GM12878 (cell line): ENCODE measurements around the gene CYP2S1. TPM values are rescaled to one million over a fixed set of nuclear protein-coding genes. Genes with fewer than 3 reads are reported as not detected.

ENCODE experiments used
- ATAC-seq: fragments of 200-7000 bp; cut with Tn5 transposase; 3 replicates; pipeline ENCODE4 v1.9.1; 2020; ENCODE audit warnings: mild to moderate bottlenecking, moderate library complexity
- BruUV-seq: library from RNA; stranded (reverse); fragments of 400-500 nt; replicated peaks from 2 replicates; lab custom pipeline; 2021; lab: Mats Ljungman, UMichigan
- CTCF ChIA-PET: fragments of 300-600 bp; sonication (Branson Sonifier 250); formaldehyde crosslinking; extraction: SDS; loops from one replicate; lab custom pipeline; 2021; ENCODE audit warnings: inconsistent platforms; lab: Yijun Ruan, JAX
- POLR2A ChIA-PET: fragments of 350-600 bp; formaldehyde crosslinking; extraction: SDS; loops from one replicate; lab custom pipeline; 2021; ENCODE audit warnings: inconsistent platforms; lab: Charles Lee
- RAD21 ChIA-PET: fragments of 300-600 bp; sonication (Branson Sonifier 250); formaldehyde crosslinking; loops from one replicate; lab custom pipeline; 2023; ENCODE audit warnings: antibody characterized with exemption; ENCODE audit not compliant: unreplicated experiment; lab: Charles Lee
- SMC1A ChIA-PET: fragments of 300-600 bp; sonication (Branson Sonifier 250); formaldehyde crosslinking; loops from one replicate; lab custom pipeline; 2023; ENCODE audit not compliant: unreplicated experiment, uncharacterized antibody; lab: Charles Lee
- DNase-seq: peaks from one replicate; pipeline ENCODE4 v3.0.0-alpha.2; 2011; ENCODE audit warnings: low read depth, low spot score
- FAIRE-seq: peaks from 3 replicates; lab custom pipeline; 2011; peaks lifted over from hg19 to GRCh38; lab: Jason Lieb, UNC
- H2AFZ ChIP-seq: 2 replicates; pipeline ENCODE4 v1.6.0; 2011; ENCODE audit warnings: low read depth, low read length, control low read depth; ENCODE audit not compliant: control insufficient read depth
- H3K27ac ChIP-seq: 2 replicates; pipeline ENCODE4 v1.5.1; 2011; ENCODE audit warnings: control low read depth; ENCODE audit not compliant: control insufficient read depth, insufficient read depth
- H3K27me3 ChIP-seq, 2 experiments: replicated peaks in 1 of 2; 2 replicates each; pipeline versions ENCODE4 v1.6.0 to v1.6.1; 2011; ENCODE audit warnings: low read length in 1 of 2; ENCODE audit not compliant: control insufficient read depth in 2 of 2, insufficient read depth in 2 of 2
- H3K36me3 ChIP-seq, 2 experiments: 2 replicates each; pipeline ENCODE4 v1.5.1; 2011; ENCODE audit warnings: low read length in 1 of 2; ENCODE audit not compliant: control insufficient read depth in 2 of 2, insufficient read depth in 2 of 2
- H3K4me1 ChIP-seq: 2 replicates; pipeline ENCODE4 v1.6.1; 2011; ENCODE audit warnings: mild to moderate bottlenecking, low read length, moderate library complexity, mixed read lengths; ENCODE audit not compliant: control insufficient read depth, insufficient read depth
- H3K4me2 ChIP-seq: 2 replicates; pipeline ENCODE4 v1.6.0; 2011; ENCODE audit warnings: control low read depth; ENCODE audit not compliant: control insufficient read depth, insufficient read depth
- H3K4me3 ChIP-seq: fragments of 200-600 bp; sonication (generic); 2 replicates; pipeline ENCODE4 v1.5.1; 2016
- H3K79me2 ChIP-seq: 2 replicates; pipeline ENCODE4 v1.6.0; 2011; ENCODE audit warnings: low read length; ENCODE audit not compliant: control insufficient read depth, insufficient read depth
- H3K9ac ChIP-seq: 2 replicates; pipeline ENCODE4 v1.8.0; 2011; ENCODE audit warnings: low read length, control low read depth, mixed read lengths; ENCODE audit not compliant: control insufficient read depth, insufficient read depth
- H3K9me3 ChIP-seq: replicated peaks from 3 replicates; pipeline ENCODE4 v1.5.1; 2011; ENCODE audit warnings: mild to moderate bottlenecking, low read length; ENCODE audit not compliant: control insufficient read depth, insufficient read depth
- H4K20me1 ChIP-seq: 2 replicates; pipeline ENCODE4 v1.6.0; 2011; ENCODE audit not compliant: control insufficient read depth, insufficient read depth
- CBFB ChIP-seq: IDR thresholded peaks from 2 replicates; pipeline ENCODE4 v1.6.1; 2016; ENCODE audit warnings: antibody characterized with exemption, low read depth
- CEBPB ChIP-seq, 2 experiments: fragments of 150-350 bp in 1 of 2; IDR thresholded peaks; 2 replicates each; pipeline ENCODE4 v1.6.1; 2012 to 2014; ENCODE audit warnings: low read depth in 2 of 2, low read length in 2 of 2, borderline replicate concordance in 1 of 2, inconsistent platforms in 1 of 2
- HDGF ChIP-seq: fragments of 450-650 bp; IDR thresholded peaks from 2 replicates; pipeline ENCODE4 v1.6.1; 2016; ENCODE audit warnings: antibody characterized with exemption
- KLF5 ChIP-seq: fragments of 450-650 bp; IDR thresholded peaks from 2 replicates; pipeline ENCODE4 v1.6.1; 2014; ENCODE audit warnings: mild to moderate bottlenecking; ENCODE audit not compliant: partially characterized antibody
- NR2C2 ChIP-seq: IDR thresholded peaks from 2 replicates; pipeline ENCODE4 v1.6.1; 2011; ENCODE audit warnings: borderline replicate concordance, low read depth; ENCODE audit not compliant: control insufficient read depth, insufficient read length
- POLR2AphosphoS2 ChIP-seq: IDR thresholded peaks from 2 replicates; pipeline ENCODE4 v1.6.1; 2011; ENCODE audit warnings: low read depth, mild to moderate bottlenecking, low read length, improper control_type of control experiment, moderate library complexity
- SREBF1 ChIP-seq: IDR thresholded peaks from 2 replicates; pipeline ENCODE4 v1.6.1; 2012; ENCODE audit warnings: mild to moderate bottlenecking, low read length
- ZNF217 ChIP-seq: fragments of 450-650 bp; IDR thresholded peaks from 2 replicates; pipeline ENCODE4 v1.6.1; 2017; ENCODE audit warnings: antibody characterized with exemption, mild to moderate bottlenecking
- WGBS: methylation state at CpG from one replicate; pipeline ENCODE4 v1.1.6; 2016; ENCODE audit warnings: low lambda C conversion rate; ENCODE audit not compliant: insufficient replicate concordance, insufficient coverage; ENCODE audit errors: missing lambda C conversion rate; 5-methylcytosine and 5-hydroxymethylcytosine counted together
- in situ Hi-C: fragments of 300-500 bp; cut with MboI; formaldehyde crosslinking; loops from 9 replicates; pipeline ENCODE4 v1.14.3; 2018; ENCODE audit warnings: mixed read lengths
- intact Hi-C: fragments of 100-400 bp; cut with micrococcal nuclease; formaldehyde crosslinking; loops from one replicate; pipeline ENCODE4 v1.14.2; 2022; ENCODE audit not compliant: unreplicated experiment
- polyA plus RNA-seq, 11 experiments: library from polyadenylated mRNA; depleted of rRNA in 4 of 11; unstranded in 6 of 11; stranded (reverse) in 5 of 11; fragments of >200 nt; fragmentation: Nextera tagmentation in 4 of 11; fragmentation: Illumina TruSeq in 1 of 11; extraction: Ambion mirVana in 4 of 11; extraction: Trizol in 1 of 11; gene quantifications; 1 replicate in 1 of 11; 2 replicates in 10 of 11; pipeline versions ENCODE4 v1.2.1 to v1.2.3, GENCODE V29; 2011 to 2016; ENCODE audit warnings: inconsistent platforms in 2 of 11, missing spikeins in 2 of 11, low read depth in 1 of 11
- total RNA-seq, 4 experiments: library from RNA; depleted of rRNA in 3 of 4; stranded (reverse); fragments of >200 nt in 3 of 4; fragmentation: Illumina TruSeq in 1 of 4; extraction: Trizol in 1 of 4; gene quantifications; 2 replicates each; pipeline versions ENCODE4 v1.2.1 to v1.2.3, GENCODE V29; 2013 to 2021
- TF ChIP-seq, protein P1 (sequence below): IDR thresholded peaks from 2 replicates; pipeline ENCODE4 v1.6.1; 2011; ENCODE audit warnings: borderline replicate concordance, low read depth, mild to moderate bottlenecking, moderate library complexity, mixed read lengths, low read length; ENCODE audit not compliant: insufficient read depth; ENCODE audit errors: extremely low read length
- TF ChIP-seq, protein P2 (sequence below): IDR thresholded peaks from 2 replicates; pipeline ENCODE4 v1.6.1; 2012; ENCODE audit warnings: low read depth, low read length, improper control_type of control experiment
- TF ChIP-seq, protein P3 (sequence below): fragments of 450-650 bp; IDR thresholded peaks from 2 replicates; pipeline ENCODE4 v1.6.1; 2016; ENCODE audit warnings: mild to moderate bottlenecking
- TF ChIP-seq, protein P4 (sequence below): fragments of 150-350 bp; IDR thresholded peaks from 2 replicates; pipeline ENCODE4 v1.6.1; 2016; ENCODE audit warnings: low read depth, low read length
- TF ChIP-seq, protein P5 (sequence below): IDR thresholded peaks from 2 replicates; pipeline ENCODE4 v1.6.1; 2011; ENCODE audit warnings: mild to moderate bottlenecking, low read depth, low read length, moderate library complexity; ENCODE audit not compliant: insufficient replicate concordance

The CYP2S1 gene
- total and polyA plus RNA-seq, 10 of the 15 experiments (the other 5 are each of a cell fraction or from before 2014, with no cell fraction given) = 0.03 to 0.28 (median 0.12) TPM; not detected in 2

DNA sequence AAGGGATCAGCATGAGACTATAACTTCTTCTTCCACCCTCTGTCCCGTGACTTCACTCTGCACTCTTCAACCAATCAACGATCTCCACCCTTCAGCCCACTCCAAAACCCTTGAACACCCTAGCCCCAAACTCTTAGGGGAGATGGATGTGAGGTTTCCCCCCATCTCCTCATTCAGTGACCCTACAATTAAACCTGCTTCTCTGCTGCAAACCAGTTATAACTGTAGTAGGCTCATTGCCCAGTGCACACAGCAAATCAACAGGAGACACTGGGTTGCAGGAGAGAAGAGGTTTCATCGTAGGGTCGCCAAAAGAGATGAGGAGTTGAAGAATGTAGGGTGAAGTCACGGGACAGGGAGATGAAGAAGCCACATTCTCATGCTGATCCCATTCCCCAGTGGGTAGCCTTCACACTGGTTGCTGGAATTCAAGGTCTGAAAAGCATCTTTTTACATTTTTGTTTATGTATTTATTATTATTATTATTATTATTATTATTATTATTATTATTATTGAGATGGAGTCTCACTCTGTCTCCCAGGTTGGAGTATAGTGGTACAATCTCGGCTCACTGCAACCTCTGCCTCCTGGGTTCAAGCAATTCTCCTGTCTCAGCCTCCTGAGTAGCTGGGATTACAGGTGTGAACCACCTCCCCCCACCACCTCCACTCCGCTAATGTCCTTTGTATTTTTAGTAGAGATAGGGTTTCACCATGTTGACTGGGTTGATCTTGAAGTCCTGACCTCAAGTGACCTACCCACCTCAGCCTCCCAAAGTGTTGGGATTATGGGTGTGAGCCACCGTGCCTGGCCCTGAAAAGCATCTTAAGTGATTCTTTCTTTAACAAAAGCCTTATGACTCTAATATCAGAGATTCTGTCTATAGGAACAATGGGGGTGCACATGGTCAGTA, 5.8 kb upstream of the CYP2S1 start:
- no peaks in the 10 kb centered on the region for H3K4me1 ChIP-seq
- in situ Hi-C loops (no loop called here), intact Hi-C loops (no loop called here)
- ChIA-PET RAD21 (no interaction called here), SMC1A (no interaction called here), POLR2A (no interaction called here), CTCF (no interaction called here)
- no TSS peak for BruUV-seq
- ATAC-seq = no peak
- no peak overlapping the region for H3K4me2 ChIP-seq
- no peak overlapping the region for H3K4me3 ChIP-seq
- 9% methylated on average over 8 of the region's 8 CpGs for WGBS
- H4K20me1 ChIP-seq = no peaks in the 10 kb centered on the region
- H3K9ac ChIP-seq = no peak overlapping the region
- no peak overlapping the region for H3K27ac ChIP-seq
- no peak for FAIRE-seq
- H3K79me2 ChIP-seq = no peaks in the 10 kb centered on the region
- no peak overlapping the region for H2AFZ ChIP-seq
- peaks cover 0 to 6% of the 10 kb centered on the region in 2 experiments; a peak in 1 of 4 replicates for H3K27me3 ChIP-seq
- H3K9me3 ChIP-seq = no peaks in the 10 kb centered on the region
- DNase-seq = no peak
- no peaks in the 10 kb centered on the region for H3K36me3 ChIP-seq
- TF ChIP-seq, protein P1, sequence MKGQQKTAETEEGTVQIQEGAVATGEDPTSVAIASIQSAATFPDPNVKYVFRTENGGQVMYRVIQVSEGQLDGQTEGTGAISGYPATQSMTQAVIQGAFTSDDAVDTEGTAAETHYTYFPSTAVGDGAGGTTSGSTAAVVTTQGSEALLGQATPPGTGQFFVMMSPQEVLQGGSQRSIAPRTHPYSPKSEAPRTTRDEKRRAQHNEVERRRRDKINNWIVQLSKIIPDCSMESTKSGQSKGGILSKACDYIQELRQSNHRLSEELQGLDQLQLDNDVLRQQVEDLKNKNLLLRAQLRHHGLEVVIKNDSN = no peak
- TF ChIP-seq POLR2AphosphoS2 (no peak), HDGF (no peak), ZNF217 (no peak), CEBPB (IDR thresholded peaks at IDR 0.05; ENCODE audit: borderline replicate concordance in 1 of 2, low read depth in 2 of 2, low read length in 2 of 2) (no peak), KLF5 (no peak), CBFB (no peak), SREBF1 (no peak), NR2C2 (no peak)
- TF ChIP-seq, protein P2, sequence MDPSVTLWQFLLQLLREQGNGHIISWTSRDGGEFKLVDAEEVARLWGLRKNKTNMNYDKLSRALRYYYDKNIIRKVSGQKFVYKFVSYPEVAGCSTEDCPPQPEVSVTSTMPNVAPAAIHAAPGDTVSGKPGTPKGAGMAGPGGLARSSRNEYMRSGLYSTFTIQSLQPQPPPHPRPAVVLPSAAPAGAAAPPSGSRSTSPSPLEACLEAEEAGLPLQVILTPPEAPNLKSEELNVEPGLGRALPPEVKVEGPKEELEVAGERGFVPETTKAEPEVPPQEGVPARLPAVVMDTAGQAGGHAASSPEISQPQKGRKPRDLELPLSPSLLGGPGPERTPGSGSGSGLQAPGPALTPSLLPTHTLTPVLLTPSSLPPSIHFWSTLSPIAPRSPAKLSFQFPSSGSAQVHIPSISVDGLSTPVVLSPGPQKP = no peak
- TF ChIP-seq, protein P3, sequence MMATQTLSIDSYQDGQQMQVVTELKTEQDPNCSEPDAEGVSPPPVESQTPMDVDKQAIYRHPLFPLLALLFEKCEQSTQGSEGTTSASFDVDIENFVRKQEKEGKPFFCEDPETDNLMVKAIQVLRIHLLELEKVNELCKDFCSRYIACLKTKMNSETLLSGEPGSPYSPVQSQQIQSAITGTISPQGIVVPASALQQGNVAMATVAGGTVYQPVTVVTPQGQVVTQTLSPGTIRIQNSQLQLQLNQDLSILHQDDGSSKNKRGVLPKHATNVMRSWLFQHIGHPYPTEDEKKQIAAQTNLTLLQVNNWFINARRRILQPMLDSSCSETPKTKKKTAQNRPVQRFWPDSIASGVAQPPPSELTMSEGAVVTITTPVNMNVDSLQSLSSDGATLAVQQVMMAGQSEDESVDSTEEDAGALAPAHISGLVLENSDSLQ = no peak
- TF ChIP-seq, protein P4, sequence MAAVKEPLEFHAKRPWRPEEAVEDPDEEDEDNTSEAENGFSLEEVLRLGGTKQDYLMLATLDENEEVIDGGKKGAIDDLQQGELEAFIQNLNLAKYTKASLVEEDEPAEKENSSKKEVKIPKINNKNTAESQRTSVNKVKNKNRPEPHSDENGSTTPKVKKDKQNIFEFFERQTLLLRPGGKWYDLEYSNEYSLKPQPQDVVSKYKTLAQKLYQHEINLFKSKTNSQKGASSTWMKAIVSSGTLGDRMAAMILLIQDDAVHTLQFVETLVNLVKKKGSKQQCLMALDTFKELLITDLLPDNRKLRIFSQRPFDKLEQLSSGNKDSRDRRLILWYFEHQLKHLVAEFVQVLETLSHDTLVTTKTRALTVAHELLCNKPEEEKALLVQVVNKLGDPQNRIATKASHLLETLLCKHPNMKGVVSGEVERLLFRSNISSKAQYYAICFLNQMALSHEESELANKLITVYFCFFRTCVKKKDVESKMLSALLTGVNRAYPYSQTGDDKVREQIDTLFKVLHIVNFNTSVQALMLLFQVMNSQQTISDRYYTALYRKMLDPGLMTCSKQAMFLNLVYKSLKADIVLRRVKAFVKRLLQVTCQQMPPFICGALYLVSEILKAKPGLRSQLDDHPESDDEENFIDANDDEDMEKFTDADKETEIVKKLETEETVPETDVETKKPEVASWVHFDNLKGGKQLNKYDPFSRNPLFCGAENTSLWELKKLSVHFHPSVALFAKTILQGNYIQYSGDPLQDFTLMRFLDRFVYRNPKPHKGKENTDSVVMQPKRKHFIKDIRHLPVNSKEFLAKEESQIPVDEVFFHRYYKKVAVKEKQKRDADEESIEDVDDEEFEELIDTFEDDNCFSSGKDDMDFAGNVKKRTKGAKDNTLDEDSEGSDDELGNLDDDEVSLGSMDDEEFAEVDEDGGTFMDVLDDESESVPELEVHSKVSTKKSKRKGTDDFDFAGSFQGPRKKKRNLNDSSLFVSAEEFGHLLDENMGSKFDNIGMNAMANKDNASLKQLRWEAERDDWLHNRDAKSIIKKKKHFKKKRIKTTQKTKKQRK = no peak
- TF ChIP-seq, protein P5, sequence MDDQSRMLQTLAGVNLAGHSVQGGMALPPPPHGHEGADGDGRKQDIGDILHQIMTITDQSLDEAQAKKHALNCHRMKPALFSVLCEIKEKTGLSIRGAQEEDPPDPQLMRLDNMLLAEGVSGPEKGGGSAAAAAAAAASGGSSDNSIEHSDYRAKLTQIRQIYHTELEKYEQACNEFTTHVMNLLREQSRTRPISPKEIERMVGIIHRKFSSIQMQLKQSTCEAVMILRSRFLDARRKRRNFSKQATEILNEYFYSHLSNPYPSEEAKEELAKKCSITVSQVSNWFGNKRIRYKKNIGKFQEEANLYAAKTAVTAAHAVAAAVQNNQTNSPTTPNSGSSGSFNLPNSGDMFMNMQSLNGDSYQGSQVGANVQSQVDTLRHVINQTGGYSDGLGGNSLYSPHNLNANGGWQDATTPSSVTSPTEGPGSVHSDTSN = no peak
